ENCODE results near the gene AMBP.

AMBP gene

GRCh38 chr9:114096041-114096511 is 18.0 kb upstream of the AMBP start:
- Histone ChIP-seq H3K4me1 (ENCODE audit: insufficient read depth, low read length) (no peaks in the 10 kb centered on the region), H3K27me3 (ENCODE audit: control insufficient read depth in 1 of 2, insufficient read depth in 2 of 2, low read length in 2 of 2) (peaks cover 0 to 21% of the 10 kb centered on the region in 2 donors), H3K27ac (ENCODE audit: low read depth, low read length) (no peak overlapping the region), H3K9ac (ENCODE audit: low read length) (no peak overlapping the region), H3K4me3 (ENCODE audit: low read depth in 1 of 2, low read length in 2 of 2) (no peak overlapping the region), H3K36me3 (ENCODE audit: insufficient read depth, low read length) (no peaks in the 10 kb centered on the region), H3K9me3 (ENCODE audit: low read length) (no peaks in the 10 kb centered on the region)

GRCh38 chr9:114094971-114095370 is 16.9 kb upstream of the AMBP start:
- H3K27ac ChIP-seq (ENCODE audit: low read depth, low read length), result no peak overlapping the region
- H3K4me3 ChIP-seq (ENCODE audit: low read depth in 1 of 2, low read length in 2 of 2), result no peak overlapping the region
- no peaks in the 10 kb centered on the region for H3K9me3 ChIP-seq (ENCODE audit: low read length)
- no peak overlapping the region for H3K9ac ChIP-seq (ENCODE audit: low read length)
- H3K36me3 ChIP-seq (ENCODE audit: insufficient read depth, low read length), result no peaks in the 10 kb centered on the region
- no peaks in the 10 kb centered on the region for H3K4me1 ChIP-seq (ENCODE audit: insufficient read depth, low read length)
- peaks cover 0 to 21% of the 10 kb centered on the region in 2 donors for H3K27me3 ChIP-seq (ENCODE audit: control insufficient read depth in 1 of 2, insufficient read depth in 2 of 2, low read length in 2 of 2)

DNA sequence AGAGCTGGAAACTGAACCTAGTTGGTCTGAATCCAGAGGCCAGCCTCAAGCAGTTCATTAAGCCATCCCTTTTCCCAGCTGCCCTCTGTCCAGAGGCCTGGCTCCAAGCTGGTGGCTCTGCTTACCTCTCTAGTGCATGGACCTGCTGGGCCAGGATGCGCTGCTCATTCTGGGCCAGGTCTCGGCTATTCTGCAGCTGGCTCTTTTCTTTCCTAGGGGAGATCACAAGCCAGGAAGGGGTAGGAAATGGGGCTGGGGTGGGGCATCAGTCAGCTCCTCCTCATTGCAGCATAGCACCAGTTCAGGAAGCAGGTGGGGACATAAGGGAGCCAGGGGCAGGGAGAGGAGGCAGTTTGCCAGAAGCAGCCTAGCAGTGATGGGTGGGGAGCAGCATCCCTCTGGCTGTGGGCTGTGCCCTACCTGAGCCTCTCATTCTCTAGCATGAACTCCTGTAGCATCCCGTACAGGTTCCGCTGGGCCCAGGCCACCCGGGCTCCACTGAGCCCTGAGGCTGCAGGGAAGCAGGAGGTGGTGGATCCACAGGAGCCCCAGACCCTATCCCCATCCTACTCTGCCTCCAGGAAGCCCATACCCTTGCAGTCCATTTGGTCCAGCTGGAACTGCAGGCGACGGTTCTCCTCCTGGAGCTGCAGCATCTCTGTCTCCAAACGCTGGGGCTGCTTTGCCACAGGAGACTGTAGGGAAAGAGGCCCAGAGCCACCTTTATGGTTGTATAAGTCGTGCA is 15.8 kb upstream of the AMBP start:
- Histone ChIP-seq H3K9ac (ENCODE audit: low read length) (no peak overlapping the region), H3K27me3 (ENCODE audit: control insufficient read depth in 1 of 2, insufficient read depth in 2 of 2, low read length in 2 of 2) (peaks cover 0 to 15% of the 10 kb centered on the region in 2 donors), H3K9me3 (ENCODE audit: low read length) (no peaks in the 10 kb centered on the region), H3K27ac (ENCODE audit: low read depth, low read length) (no peak overlapping the region), H3K4me1 (ENCODE audit: insufficient read depth, low read length) (no peaks in the 10 kb centered on the region), H3K36me3 (ENCODE audit: insufficient read depth, low read length) (no peaks in the 10 kb centered on the region), H3K4me3 (ENCODE audit: low read depth in 1 of 2, low read length in 2 of 2) (no peak overlapping the region)

DNA sequence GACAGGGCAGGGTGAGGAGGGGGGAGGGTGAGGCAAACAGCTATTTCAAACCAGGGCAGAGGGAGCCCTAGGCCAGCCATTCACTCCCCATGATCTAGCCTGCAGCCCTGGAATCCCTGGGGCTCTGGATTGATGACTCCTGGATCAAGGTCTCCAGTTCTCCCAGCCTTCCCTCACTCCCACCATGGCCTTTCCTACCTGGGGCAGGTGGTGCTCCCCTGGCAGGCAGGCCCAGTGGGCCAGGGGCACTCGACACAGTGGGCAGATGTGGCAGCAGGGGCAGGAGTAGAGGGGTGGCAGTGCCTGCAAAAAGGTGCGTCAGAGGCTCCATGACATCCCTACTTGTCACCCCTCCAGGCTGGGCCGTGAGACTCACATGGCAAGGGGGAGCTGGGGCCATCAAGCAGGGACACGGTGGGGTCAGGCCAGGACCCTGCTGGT is 15.0 kb upstream of the AMBP start:
- Histone ChIP-seq H3K27me3 (ENCODE audit: control insufficient read depth in 1 of 2, insufficient read depth in 2 of 2, low read length in 2 of 2) (peaks cover 0 to 10% of the 10 kb centered on the region in 2 donors), H3K9me3 (ENCODE audit: low read length) (no peaks in the 10 kb centered on the region), H3K9ac (ENCODE audit: low read length) (no peak overlapping the region), H3K36me3 (ENCODE audit: insufficient read depth, low read length) (no peaks in the 10 kb centered on the region), H3K27ac (ENCODE audit: low read depth, low read length) (no peak overlapping the region), H3K4me3 (ENCODE audit: low read depth in 1 of 2, low read length in 2 of 2) (no peak overlapping the region), H3K4me1 (ENCODE audit: insufficient read depth, low read length) (no peaks in the 10 kb centered on the region)

DNA sequence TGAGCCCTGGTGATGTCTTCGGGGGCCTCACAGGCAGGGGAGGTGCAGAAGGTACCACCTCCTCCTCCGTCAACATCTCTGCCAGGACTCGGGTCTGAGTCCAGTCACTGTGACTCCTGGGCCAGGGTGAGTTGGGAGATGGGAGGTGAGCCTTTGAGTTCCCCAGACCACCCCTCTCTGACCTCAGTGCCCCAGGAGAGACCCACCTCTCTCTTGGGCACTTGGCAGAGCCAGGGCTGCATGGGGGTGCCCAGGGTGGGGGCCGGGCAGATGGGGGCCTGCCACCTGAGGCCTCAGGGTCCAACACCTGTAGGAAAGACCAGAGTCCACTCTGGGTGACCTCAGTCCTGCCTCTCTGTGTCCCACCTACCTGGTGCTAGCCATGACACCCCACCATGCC is 14.2 kb upstream of the AMBP start:
- Histone ChIP-seq H3K9me3 (ENCODE audit: low read length) (no peaks in the 10 kb centered on the region), H3K36me3 (ENCODE audit: insufficient read depth, low read length) (no peaks in the 10 kb centered on the region), H3K4me3 (ENCODE audit: low read depth in 1 of 2, low read length in 2 of 2) (no peak overlapping the region), H3K27ac (ENCODE audit: low read depth, low read length) (no peak overlapping the region), H3K27me3 (ENCODE audit: control insufficient read depth in 1 of 2, insufficient read depth in 2 of 2, low read length in 2 of 2) (peaks cover 0 to 3% of the 10 kb centered on the region in 2 donors), H3K9ac (ENCODE audit: low read length) (no peak overlapping the region), H3K4me1 (ENCODE audit: insufficient read depth, low read length) (no peaks in the 10 kb centered on the region)

DNA sequence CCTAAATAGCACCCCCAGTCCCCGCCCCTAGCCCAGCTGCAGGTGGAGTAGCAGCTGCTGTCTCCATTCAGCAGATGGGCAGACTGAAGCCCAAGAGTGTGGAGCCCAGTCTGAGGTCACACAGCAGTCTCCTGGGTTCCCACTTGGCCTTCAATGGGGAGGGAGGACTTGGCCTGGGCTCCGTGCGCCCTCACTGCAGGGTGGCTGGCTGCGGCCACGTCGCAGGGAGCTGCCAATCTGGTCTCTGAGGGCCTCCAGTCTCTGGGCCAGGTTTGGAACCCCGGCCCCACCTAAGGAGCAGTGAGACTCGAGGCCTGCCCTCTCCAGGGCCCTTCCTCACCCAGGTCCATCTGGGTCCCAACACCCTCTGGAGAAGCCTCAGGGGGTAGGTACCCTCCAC is 13.6 kb upstream of the AMBP start:
- no peak overlapping the region for H3K27ac ChIP-seq (ENCODE audit: low read depth, low read length)
- no peaks in the 10 kb centered on the region for H3K9me3 ChIP-seq (ENCODE audit: low read length)
- H3K36me3 ChIP-seq (ENCODE audit: insufficient read depth, low read length), result no peaks in the 10 kb centered on the region
- H3K9ac ChIP-seq (ENCODE audit: low read length), result no peak overlapping the region
- no peaks in the 10 kb centered on the region for H3K27me3 ChIP-seq (ENCODE audit: control insufficient read depth in 1 of 2, insufficient read depth in 2 of 2, low read length in 2 of 2)
- no peaks in the 10 kb centered on the region for H3K4me1 ChIP-seq (ENCODE audit: insufficient read depth, low read length)
- no peak overlapping the region for H3K4me3 ChIP-seq (ENCODE audit: low read depth in 1 of 2, low read length in 2 of 2)

- Histone ChIP-seq H3K4me1 (ENCODE audit: insufficient read depth, low read length) (no peaks in the 10 kb centered on the region), H3K9ac (ENCODE audit: low read length) (no peak overlapping the region), H3K27ac (ENCODE audit: low read depth, low read length) (no peak overlapping the region), H3K27me3 (ENCODE audit: control insufficient read depth in 1 of 2, insufficient read depth in 2 of 2, low read length in 2 of 2) (no peaks in the 10 kb centered on the region), H3K36me3 (ENCODE audit: insufficient read depth, low read length) (no peaks in the 10 kb centered on the region), H3K9me3 (ENCODE audit: low read length) (no peaks in the 10 kb centered on the region), H3K4me3 (ENCODE audit: low read depth in 1 of 2, low read length in 2 of 2) (no peak overlapping the region)
These were observed 12.7 kb upstream of the AMBP start for GRCh38 chr9:114090798-114091197.

DNA sequence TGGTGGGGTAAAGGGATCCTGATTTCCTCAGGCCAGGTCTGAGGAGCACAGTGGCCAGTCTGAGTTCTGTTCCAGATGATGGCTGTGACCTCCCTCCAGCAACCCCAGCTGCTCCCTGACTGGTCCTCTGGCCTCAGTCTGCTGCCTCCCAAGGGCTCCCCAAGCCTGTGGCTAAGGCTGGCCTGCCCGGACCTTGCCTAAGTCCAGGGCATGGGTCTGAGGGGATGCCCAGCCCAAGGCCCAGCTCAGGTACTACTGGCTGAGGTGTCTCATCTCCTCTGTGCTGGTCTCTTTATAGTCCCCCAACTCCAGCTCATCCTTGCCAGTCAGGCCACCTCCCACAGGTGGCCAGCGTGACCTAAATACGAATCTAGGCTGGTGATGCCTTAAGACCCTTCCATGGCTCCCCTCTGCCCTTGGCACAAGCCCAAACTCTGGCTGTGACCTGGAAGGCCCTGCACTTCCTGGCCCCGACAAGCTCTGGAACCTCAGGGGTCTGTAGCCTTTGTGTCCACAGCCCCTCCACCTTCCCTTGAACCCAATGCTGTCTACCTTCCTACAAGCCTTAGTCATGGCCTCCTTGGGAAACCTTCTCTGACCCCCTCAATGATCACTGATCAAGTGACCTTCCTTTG is 11.2 kb upstream of the AMBP start:
- H3K36me3 ChIP-seq (ENCODE audit: insufficient read depth, low read length), result no peaks in the 10 kb centered on the region
- H3K27ac ChIP-seq (ENCODE audit: low read depth, low read length), result no peak overlapping the region
- no peak overlapping the region for H3K4me3 ChIP-seq (ENCODE audit: low read depth in 1 of 2, low read length in 2 of 2)
- H3K9me3 ChIP-seq (ENCODE audit: low read length), result no peaks in the 10 kb centered on the region
- no peaks in the 10 kb centered on the region for H3K27me3 ChIP-seq (ENCODE audit: control insufficient read depth in 1 of 2, insufficient read depth in 2 of 2, low read length in 2 of 2)
- H3K9ac ChIP-seq (ENCODE audit: low read length), result no peak overlapping the region
- no peaks in the 10 kb centered on the region for H3K4me1 ChIP-seq (ENCODE audit: insufficient read depth, low read length)

GRCh38 chr9:114088571-114089170 is 10.6 kb upstream of the AMBP start:
- no peaks in the 10 kb centered on the region for H3K4me1 ChIP-seq (ENCODE audit: insufficient read depth, low read length)
- no peak overlapping the region for H3K27ac ChIP-seq (ENCODE audit: low read depth, low read length)
- H3K9me3 ChIP-seq (ENCODE audit: low read length), result no peaks in the 10 kb centered on the region
- H3K4me3 ChIP-seq (ENCODE audit: low read depth in 1 of 2, low read length in 2 of 2), result no peak overlapping the region
- no peaks in the 10 kb centered on the region for H3K27me3 ChIP-seq (ENCODE audit: control insufficient read depth in 1 of 2, insufficient read depth in 2 of 2, low read length in 2 of 2)
- no peak overlapping the region for H3K9ac ChIP-seq (ENCODE audit: low read length)
- H3K36me3 ChIP-seq (ENCODE audit: insufficient read depth, low read length), result no peaks in the 10 kb centered on the region

GRCh38 chr9:114087721-114088120 is 9.6 kb upstream of the AMBP start:
- Histone ChIP-seq H3K9me3 (ENCODE audit: low read length) (no peaks in the 10 kb centered on the region), H3K9ac (ENCODE audit: low read length) (no peak overlapping the region), H3K27ac (ENCODE audit: low read depth, low read length) (no peak overlapping the region), H3K4me1 (ENCODE audit: insufficient read depth, low read length) (peaks cover 2% of the 10 kb centered on the region), H3K4me3 (ENCODE audit: low read depth in 1 of 2, low read length in 2 of 2) (no peak overlapping the region), H3K36me3 (ENCODE audit: insufficient read depth, low read length) (no peaks in the 10 kb centered on the region), H3K27me3 (ENCODE audit: control insufficient read depth in 1 of 2, insufficient read depth in 2 of 2, low read length in 2 of 2) (no peaks in the 10 kb centered on the region)

DNA sequence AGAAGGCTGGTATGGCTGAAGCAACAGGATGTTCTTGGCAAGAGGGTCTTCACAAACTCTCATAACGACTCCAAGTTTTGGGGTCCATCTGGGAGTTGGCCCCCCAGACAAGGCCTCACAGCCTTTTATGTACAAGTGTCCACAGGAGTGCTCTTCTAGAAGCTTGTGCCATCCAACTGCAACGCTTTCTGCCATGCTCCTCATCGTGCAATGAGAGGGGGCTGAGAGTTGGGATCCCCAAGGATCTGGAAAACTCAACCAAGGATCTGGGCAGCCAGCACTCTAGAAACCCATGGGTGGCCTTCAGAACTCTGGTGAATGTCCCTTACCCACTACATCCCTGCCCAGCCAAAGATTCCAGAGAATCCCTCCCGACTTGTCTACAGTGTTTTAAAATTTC is 8.5 kb upstream of the AMBP start:
- H3K27ac ChIP-seq (ENCODE audit: low read depth, low read length), result no peak overlapping the region
- no peaks in the 10 kb centered on the region for H3K27me3 ChIP-seq (ENCODE audit: control insufficient read depth in 1 of 2, insufficient read depth in 2 of 2, low read length in 2 of 2)

More for the DNA sequence above, 8.5 kb upstream of the AMBP start:
- H3K4me1 ChIP-seq (ENCODE audit: insufficient read depth, low read length), result peaks cover 5% of the 10 kb centered on the region
- H3K9ac ChIP-seq (ENCODE audit: low read length), result no peak overlapping the region
- H3K36me3 ChIP-seq (ENCODE audit: insufficient read depth, low read length), result no peaks in the 10 kb centered on the region
- H3K4me3 ChIP-seq (ENCODE audit: low read depth in 1 of 2, low read length in 2 of 2), result no peak overlapping the region
- H3K9me3 ChIP-seq (ENCODE audit: low read length), result no peaks in the 10 kb centered on the region
